ENCODE data around the gene C2CD3.
"Not testable (repeated sequence)": the region's sequence is repeated elsewhere in the genome, so short reads cannot be mapped to it uniquely, and the experiment has no call there.

Gene C2CD3

DNA sequence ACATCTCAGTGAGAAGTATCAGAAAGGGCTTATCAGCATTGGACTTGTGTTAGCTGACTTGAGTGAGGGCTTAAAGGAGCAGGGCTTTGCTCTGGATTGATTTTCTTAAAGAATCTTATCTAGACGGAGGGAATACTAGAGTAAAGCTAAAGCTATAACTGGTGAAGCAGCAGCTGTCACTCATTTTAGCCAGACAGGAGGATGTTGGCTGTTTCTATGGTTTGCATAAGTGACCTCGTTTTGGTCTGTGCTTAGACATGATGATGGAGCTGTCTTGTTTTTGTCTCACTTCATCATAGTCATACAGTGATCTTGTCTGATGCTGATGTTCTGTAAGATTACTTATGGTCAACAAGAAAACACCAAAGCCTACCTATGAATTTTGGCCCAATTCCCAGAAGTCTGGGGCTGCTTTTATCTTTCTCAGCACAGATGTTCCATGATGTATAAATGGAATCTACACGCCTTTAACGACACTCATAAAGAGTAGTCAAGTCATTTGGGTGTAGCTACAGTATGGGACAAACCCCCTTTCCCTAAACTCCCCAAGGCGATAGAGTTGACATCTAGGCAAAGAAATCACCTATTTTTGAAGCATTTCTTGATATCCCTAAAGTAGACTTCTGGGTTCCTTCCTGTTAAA, 84.4 kb downstream of the C2CD3 start:
- no peak overlapping the region for H3K4me3 ChIP-seq (ENCODE audit: low read depth, low read length)
- TF ChIP-seq, protein P1, sequence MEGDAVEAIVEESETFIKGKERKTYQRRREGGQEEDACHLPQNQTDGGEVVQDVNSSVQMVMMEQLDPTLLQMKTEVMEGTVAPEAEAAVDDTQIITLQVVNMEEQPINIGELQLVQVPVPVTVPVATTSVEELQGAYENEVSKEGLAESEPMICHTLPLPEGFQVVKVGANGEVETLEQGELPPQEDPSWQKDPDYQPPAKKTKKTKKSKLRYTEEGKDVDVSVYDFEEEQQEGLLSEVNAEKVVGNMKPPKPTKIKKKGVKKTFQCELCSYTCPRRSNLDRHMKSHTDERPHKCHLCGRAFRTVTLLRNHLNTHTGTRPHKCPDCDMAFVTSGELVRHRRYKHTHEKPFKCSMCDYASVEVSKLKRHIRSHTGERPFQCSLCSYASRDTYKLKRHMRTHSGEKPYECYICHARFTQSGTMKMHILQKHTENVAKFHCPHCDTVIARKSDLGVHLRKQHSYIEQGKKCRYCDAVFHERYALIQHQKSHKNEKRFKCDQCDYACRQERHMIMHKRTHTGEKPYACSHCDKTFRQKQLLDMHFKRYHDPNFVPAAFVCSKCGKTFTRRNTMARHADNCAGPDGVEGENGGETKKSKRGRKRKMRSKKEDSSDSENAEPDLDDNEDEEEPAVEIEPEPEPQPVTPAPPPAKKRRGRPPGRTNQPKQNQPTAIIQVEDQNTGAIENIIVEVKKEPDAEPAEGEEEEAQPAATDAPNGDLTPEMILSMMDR (IDR thresholded peaks at IDR 0.05; ENCODE audit: insufficient read depth, low read depth, low read length, missing control alignments): no peak
- no peak for DNase-seq (ENCODE audit: low read depth)

DNA sequence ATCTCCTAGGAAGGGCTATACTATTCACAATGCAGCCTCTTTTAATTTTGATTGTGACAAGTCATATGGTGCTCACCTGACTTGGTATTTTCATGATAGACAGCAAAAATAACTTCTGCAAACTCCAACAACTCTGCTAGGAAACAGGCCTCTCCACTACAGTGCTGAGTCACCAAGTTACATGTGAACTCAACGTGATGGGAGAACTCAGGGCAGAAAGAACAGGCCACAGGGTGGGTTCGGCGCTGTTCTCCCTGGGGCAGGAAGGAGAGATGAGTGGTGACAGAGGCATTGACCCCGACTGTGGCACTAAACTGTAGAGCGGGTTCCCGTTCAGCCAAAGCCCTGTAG, 85.3 kb downstream of the C2CD3 start:
- H3K4me3 ChIP-seq (ENCODE audit: low read depth, low read length): no peak overlapping the region
- DNase-seq (ENCODE audit: low read depth): no peak
- TF ChIP-seq, protein P1 (IDR thresholded peaks at IDR 0.05; ENCODE audit: insufficient read depth, low read depth, low read length, missing control alignments): no peak

DNA sequence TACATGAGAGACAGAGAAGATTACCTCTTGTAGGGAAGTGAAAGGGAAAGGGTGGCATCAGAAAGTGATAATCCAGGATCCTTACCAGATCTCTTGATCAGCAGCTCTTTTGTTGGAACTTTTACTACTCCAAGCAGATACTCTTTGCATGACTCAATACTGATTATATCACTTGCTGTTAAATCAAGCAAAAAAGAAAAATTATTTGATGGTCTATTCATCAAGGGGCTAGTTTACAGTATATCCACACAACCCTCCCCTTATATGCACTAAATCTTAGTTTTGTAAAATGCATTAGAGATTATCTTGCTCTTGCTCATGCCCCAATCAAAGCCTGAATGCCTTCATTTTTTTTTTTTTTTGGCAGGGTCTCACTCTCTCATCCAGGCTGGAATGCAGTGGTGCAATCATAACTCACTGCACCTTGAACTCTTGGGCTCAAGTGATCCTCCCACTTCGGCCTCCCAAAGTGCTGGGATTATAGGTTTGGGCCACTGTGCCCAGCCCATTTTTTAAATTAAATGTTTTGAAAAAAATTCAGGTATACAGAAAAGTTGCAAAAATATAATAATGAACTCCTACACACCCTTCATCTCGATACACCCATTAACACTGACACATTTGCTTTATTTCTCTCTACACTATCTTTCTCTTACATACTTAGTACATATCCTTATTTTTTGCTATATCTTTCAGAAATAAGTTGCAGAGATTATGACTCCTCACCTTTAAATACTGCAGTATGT, 85.8 kb downstream of the C2CD3 start:
- TF ChIP-seq, protein P1 (IDR thresholded peaks at IDR 0.05; ENCODE audit: insufficient read depth, low read depth, low read length, missing control alignments): no peak
- no peak overlapping the region for H3K4me3 ChIP-seq (ENCODE audit: low read depth, low read length)
- no peak for DNase-seq (ENCODE audit: low read depth)

DNA sequence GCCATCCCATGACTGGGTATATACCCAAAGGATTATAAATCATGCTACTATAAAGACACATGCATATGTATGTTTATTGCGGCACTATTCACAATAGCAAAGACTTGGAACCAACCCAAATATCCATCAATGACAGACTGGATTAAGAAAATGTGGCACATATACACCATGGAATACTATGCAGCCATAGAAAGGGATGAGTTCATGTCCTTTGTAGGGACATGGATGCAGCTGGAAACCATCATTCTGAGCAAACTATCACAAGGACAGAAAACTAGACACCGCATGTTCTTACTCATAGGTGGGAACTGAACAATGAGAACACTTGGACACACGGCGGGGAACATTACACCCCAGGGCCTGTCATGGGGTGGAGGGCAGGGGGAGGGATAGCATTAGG, 86.9 kb downstream of the C2CD3 start:
- not testable (repeated sequence) for DNase-seq (ENCODE audit: low read depth); H3K4me3 ChIP-seq (ENCODE audit: low read depth, low read length)

DNA sequence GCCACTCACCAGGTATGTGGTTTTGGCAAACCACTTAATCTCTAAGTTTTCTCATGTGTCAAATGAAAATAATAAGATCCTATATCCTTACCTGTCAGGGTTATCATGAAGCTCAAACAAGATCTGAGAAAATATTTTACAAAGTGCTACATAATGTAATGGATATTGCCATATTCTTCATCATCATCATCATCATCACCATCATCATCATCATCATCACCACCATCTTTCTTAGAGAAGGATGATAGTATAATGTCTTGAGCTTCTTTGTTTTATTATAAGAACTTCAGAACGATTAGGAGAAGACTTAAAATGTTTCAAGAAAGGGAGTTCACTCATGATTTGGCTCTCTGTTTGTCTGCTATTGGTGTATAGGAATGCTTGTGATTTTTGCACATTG, 89.4 kb downstream of the C2CD3 start:
- no peak overlapping the region for H3K4me3 ChIP-seq (ENCODE audit: low read depth, low read length)
- no peak for DNase-seq (ENCODE audit: low read depth)
- TF ChIP-seq, protein P1 (IDR thresholded peaks at IDR 0.05; ENCODE audit: insufficient read depth, low read depth, low read length, missing control alignments): no peak

DNA sequence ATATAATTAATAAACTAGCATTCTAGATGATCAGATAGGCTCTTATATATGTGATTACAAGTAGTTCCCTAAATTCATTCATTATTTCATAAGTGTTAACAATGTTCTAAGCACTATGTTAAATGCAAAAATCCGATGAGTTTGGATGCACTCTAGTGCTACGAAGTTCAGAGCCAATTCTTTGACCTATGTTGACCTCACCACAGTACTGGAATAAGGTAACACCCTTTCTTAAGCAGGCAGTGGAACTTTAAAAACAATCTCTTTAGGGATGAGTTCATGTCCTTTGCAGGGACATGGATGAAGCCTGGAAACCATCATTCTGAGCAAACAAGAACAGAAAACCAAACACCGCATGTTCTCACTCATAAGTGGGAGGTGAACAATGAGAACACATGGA, 93.6 kb downstream of the C2CD3 start:
- H3K4me3 ChIP-seq (ENCODE audit: low read depth, low read length): no peak overlapping the region
- no peak for DNase-seq (ENCODE audit: low read depth)
- TF ChIP-seq, protein P1 (IDR thresholded peaks at IDR 0.05; ENCODE audit: insufficient read depth, low read depth, low read length, missing control alignments): no peak

DNA sequence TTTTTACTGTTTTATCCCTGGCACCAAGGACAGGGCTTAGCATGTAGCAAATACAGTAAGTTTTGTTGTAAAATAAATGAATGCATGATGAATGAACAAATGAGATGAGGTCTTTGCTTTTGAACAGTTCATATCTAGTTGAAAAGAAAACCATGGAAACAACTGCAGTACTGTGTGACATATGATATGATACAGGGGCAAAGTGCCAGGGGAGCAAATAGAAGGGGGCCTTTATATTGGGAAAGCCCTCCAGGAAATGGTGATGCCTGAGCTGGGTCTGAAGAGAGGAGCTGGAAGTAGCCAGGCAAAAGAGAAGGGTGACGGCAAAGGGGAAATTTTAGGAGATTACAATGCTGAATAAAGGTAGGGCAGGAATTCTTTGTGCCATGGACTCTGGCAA, 98.1 kb downstream of the C2CD3 start:
- H3K4me3 ChIP-seq (ENCODE audit: low read depth, low read length): no peak overlapping the region
- DNase-seq (ENCODE audit: low read depth): no peak
- TF ChIP-seq, protein P1 (IDR thresholded peaks at IDR 0.05; ENCODE audit: insufficient read depth, low read depth, low read length, missing control alignments): no peak
